OCI-LY3 (cell line): ENCODE measurements around the gene SLCO2B1.

Experiments
- H2AFZ ChIP-seq: fragments of 200-600, 300-600 bp; shearing (Covaris generic); 2 replicates; pipeline ENCODE4 v1.6.0; 2014; ENCODE audit warnings: antibody characterized with exemption, low read depth, low read length
- H3K27ac ChIP-seq: fragments of 200-600, 300-600 bp; sonication (generic); 2 replicates; pipeline ENCODE4 v1.5.1; 2014; ENCODE audit warnings: mild to moderate bottlenecking, low read length, moderate library complexity, mixed read lengths
- H3K27me3 ChIP-seq: fragments of 200-600, 300-600 bp; sonication (generic); 2 replicates; pipeline ENCODE4 v1.6.1; 2014; ENCODE audit warnings: low read depth, low read length, mixed read lengths
- H3K36me3 ChIP-seq: fragments of 200-600, 300-600 bp; sonication (generic); replicated peaks from 2 replicates; pipeline ENCODE3; 2014; ENCODE audit warnings: low read depth, low read length, mixed read lengths
- H3K4me1 ChIP-seq: fragments of 300-600, 200-600 bp; sonication (generic); 2 replicates; pipeline ENCODE4 v1.6.1; 2014; ENCODE audit warnings: low read length, mixed read lengths
- H3K4me2 ChIP-seq: fragments of 200-600, 300-600 bp; sonication (generic); 2 replicates; pipeline ENCODE4 v1.6.1; 2014; ENCODE audit warnings: low read length, mixed read lengths
- H3K4me3 ChIP-seq: fragments of 300-600, 200-600 bp; sonication (generic); 2 replicates; pipeline ENCODE4 v1.5.1; 2014; ENCODE audit warnings: antibody characterized with exemption, mild to moderate bottlenecking, low read length, moderate library complexity
- H3K79me2 ChIP-seq: fragments of 300-600, 200-600 bp; shearing (Covaris generic); 2 replicates; pipeline ENCODE4 v1.6.1; 2014; ENCODE audit warnings: mild to moderate bottlenecking, low read length, mixed read lengths
- H3K9ac ChIP-seq: fragments of 300-600, 200-600 bp; shearing (Covaris generic); 2 replicates; pipeline ENCODE4 v1.6.0; 2014; ENCODE audit warnings: mild to moderate bottlenecking, low read length, moderate library complexity
- H3K9me3 ChIP-seq: fragments of 200-600, 300-600 bp; shearing (Covaris generic); 2 replicates; pipeline ENCODE4 v1.6.1; 2014; ENCODE audit warnings: low read length, mixed read lengths; ENCODE audit not compliant: insufficient read depth
- H4K20me1 ChIP-seq: fragments of 200-600, 300-600 bp; sonication (generic); 2 replicates; pipeline ENCODE4 v1.6.1; 2016; ENCODE audit warnings: low read length, mixed read lengths; ENCODE audit not compliant: insufficient read depth
- EZH2phosphoT487 ChIP-seq: fragments of 200-600 bp; shearing (Covaris generic); IDR thresholded peaks from 2 replicates; pipeline ENCODE4 v1.6.1; 2018; ENCODE audit warnings: antibody characterized with exemption, mixed run types, low read depth
- TF ChIP-seq, protein P1 (sequence below): fragments of 200-600, 300-600 bp; sonication (generic); IDR thresholded peaks from 2 replicates; pipeline ENCODE4 v1.5.1; 2014; ENCODE audit warnings: antibody characterized with exemption, low read length, low read depth

SLCO2B1 gene

GRCh38 chr11:75195167-75195962 lies 44.5 kb downstream of the SLCO2B1 start:
- H3K4me2 ChIP-seq: no peak overlapping the region
- no peak overlapping the region for H3K4me3 ChIP-seq
- H3K36me3 ChIP-seq: no peaks in the 10 kb centered on the region
- H3K79me2 ChIP-seq: no peaks in the 10 kb centered on the region
- no peaks in the 10 kb centered on the region for H4K20me1 ChIP-seq
- TF ChIP-seq, protein P1, sequence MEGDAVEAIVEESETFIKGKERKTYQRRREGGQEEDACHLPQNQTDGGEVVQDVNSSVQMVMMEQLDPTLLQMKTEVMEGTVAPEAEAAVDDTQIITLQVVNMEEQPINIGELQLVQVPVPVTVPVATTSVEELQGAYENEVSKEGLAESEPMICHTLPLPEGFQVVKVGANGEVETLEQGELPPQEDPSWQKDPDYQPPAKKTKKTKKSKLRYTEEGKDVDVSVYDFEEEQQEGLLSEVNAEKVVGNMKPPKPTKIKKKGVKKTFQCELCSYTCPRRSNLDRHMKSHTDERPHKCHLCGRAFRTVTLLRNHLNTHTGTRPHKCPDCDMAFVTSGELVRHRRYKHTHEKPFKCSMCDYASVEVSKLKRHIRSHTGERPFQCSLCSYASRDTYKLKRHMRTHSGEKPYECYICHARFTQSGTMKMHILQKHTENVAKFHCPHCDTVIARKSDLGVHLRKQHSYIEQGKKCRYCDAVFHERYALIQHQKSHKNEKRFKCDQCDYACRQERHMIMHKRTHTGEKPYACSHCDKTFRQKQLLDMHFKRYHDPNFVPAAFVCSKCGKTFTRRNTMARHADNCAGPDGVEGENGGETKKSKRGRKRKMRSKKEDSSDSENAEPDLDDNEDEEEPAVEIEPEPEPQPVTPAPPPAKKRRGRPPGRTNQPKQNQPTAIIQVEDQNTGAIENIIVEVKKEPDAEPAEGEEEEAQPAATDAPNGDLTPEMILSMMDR: no peak
- TF ChIP-seq EZH2phosphoT487: no peak
- no peaks in the 10 kb centered on the region for H3K27me3 ChIP-seq
- H3K27ac ChIP-seq: no peak overlapping the region
- no peaks in the 10 kb centered on the region for H3K4me1 ChIP-seq
- H3K9me3 ChIP-seq: no peaks in the 10 kb centered on the region
- no peak overlapping the region for H2AFZ ChIP-seq
- no peak overlapping the region for H3K9ac ChIP-seq

DNA sequence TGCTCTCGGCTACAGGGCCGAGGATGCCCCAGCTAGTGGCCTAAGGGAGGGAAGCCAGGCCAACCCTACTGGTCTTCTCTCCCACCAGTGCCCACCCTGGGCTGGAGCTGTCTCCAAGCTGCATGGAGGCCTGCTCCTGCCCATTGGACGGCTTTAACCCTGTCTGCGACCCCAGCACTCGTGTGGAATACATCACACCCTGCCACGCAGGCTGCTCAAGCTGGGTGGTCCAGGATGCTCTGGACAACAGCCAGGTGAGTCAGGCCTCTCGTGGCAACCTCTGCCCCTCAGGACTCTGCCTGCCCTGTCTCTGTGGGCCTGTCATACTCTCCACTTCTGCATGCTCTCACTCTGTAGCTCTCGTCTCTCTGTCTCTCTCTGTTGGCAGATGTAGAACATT lies 45.5 kb downstream of the SLCO2B1 start:
- Histone ChIP-seq H2AFZ (no peak overlapping the region), H3K4me2 (no peak overlapping the region), H3K36me3 (no peaks in the 10 kb centered on the region), H3K79me2 (no peaks in the 10 kb centered on the region), H3K4me3 (no peak overlapping the region), H3K4me1 (no peaks in the 10 kb centered on the region), H3K27me3 (no peaks in the 10 kb centered on the region), H3K27ac (no peak overlapping the region), H3K9ac (no peak overlapping the region), H3K9me3 (no peaks in the 10 kb centered on the region), H4K20me1 (no peaks in the 10 kb centered on the region)
- TF ChIP-seq, protein P1: no peak
- no peak for TF ChIP-seq EZH2phosphoT487

DNA sequence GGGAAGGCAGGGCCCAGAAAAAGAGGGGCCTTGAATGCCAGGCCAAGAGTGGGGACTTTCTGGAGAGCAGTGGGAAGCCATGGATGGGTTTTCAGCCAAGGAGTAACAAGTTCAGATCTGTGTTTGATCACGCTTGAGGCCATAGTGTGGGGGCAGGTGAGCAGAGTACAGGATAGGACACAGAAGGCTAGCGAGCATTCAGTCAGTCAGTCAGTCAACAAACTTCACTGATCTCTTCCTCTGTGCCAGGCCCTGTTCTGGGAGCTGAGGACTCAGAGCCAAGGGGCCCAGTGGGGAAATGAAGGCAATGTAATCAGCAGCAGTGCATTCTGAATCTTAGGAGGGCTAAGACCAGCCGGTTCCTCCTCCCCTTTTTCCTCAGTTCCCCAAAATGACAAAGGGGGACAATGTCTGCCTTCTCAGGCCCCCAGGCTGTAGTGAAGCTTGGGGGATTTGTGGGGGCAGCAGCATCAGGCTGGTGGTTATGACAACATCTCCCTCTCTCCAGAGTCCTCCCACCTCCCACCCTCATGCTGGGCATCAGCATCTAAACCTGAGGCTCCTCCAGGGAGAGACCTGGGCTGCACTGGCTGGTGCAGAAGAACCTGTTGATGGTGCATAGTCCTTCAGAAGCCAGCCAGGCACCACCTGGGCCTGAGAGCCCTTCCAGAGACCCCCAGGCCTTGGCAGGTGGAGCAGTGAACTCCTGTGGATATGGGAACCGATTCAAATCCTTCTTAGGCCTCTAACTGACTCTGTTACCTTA lies 46.8 kb downstream of the SLCO2B1 start:
- no peak overlapping the region for H3K4me2 ChIP-seq
- H3K9ac ChIP-seq: no peak overlapping the region
- H3K36me3 ChIP-seq: no peaks in the 10 kb centered on the region
- H4K20me1 ChIP-seq: no peaks in the 10 kb centered on the region
- no peak overlapping the region for H3K27ac ChIP-seq
- no peaks in the 10 kb centered on the region for H3K9me3 ChIP-seq
- no peaks in the 10 kb centered on the region for H3K27me3 ChIP-seq
- no peaks in the 10 kb centered on the region for H3K79me2 ChIP-seq
- no peak overlapping the region for H3K4me3 ChIP-seq
- H3K4me1 ChIP-seq: no peaks in the 10 kb centered on the region
- H2AFZ ChIP-seq: no peak overlapping the region
- no peak for TF ChIP-seq EZH2phosphoT487

GRCh38 chr11:75198278-75198973 lies 47.5 kb downstream of the SLCO2B1 start:
- Histone ChIP-seq H4K20me1 (no peaks in the 10 kb centered on the region), H3K4me2 (no peak overlapping the region), H2AFZ (no peak overlapping the region), H3K27ac (no peak overlapping the region), H3K9ac (no peak overlapping the region), H3K4me3 (no peak overlapping the region), H3K27me3 (no peaks in the 10 kb centered on the region), H3K4me1 (no peaks in the 10 kb centered on the region), H3K9me3 (no peaks in the 10 kb centered on the region), H3K36me3 (no peaks in the 10 kb centered on the region), H3K79me2 (no peaks in the 10 kb centered on the region)
- TF ChIP-seq, protein P1: no peak
- no peak for TF ChIP-seq EZH2phosphoT487
